ENCODE measurements around the gene ZNF76.

DNA sequence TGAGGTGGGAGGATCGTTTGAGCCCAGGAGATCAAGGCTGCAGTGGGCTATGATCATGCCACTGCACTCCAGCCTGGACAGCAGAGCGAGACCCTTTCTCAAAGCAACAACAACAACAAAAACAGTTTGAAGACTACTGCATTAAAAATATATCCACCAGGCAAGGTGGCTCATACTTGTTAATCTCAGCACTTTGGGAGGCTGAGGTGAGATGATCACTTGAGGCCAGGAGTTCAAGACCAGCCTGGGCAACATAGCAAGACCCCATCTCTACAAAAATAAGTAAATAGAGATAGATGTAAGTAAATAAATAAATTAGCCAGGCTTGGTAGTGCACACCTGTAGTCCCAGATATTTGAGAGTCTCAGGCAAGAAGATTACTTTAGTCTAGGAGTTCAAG lies 12.5 kb downstream of the ZNF76 start:
- TF ChIP-seq, protein P1, sequence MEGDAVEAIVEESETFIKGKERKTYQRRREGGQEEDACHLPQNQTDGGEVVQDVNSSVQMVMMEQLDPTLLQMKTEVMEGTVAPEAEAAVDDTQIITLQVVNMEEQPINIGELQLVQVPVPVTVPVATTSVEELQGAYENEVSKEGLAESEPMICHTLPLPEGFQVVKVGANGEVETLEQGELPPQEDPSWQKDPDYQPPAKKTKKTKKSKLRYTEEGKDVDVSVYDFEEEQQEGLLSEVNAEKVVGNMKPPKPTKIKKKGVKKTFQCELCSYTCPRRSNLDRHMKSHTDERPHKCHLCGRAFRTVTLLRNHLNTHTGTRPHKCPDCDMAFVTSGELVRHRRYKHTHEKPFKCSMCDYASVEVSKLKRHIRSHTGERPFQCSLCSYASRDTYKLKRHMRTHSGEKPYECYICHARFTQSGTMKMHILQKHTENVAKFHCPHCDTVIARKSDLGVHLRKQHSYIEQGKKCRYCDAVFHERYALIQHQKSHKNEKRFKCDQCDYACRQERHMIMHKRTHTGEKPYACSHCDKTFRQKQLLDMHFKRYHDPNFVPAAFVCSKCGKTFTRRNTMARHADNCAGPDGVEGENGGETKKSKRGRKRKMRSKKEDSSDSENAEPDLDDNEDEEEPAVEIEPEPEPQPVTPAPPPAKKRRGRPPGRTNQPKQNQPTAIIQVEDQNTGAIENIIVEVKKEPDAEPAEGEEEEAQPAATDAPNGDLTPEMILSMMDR (IDR thresholded peaks at IDR 0.05; ENCODE audit: insufficient read depth, low read length, poor library complexity, severe bottlenecking) = no peak
- TF ChIP-seq EZH2phosphoT487 (conservative IDR thresholded peaks at IDR 0.05; ENCODE audit: low read length) = no peak
